ENCODE results near the gene GTPBP2. TPM values are rescaled to one million over a fixed set of nuclear protein-coding genes. Genes with fewer than 3 reads are reported as not detected.

GTPBP2 gene
- total RNA-seq, 1 experiment from 2014 or later: 59.4 TPM

DNA sequence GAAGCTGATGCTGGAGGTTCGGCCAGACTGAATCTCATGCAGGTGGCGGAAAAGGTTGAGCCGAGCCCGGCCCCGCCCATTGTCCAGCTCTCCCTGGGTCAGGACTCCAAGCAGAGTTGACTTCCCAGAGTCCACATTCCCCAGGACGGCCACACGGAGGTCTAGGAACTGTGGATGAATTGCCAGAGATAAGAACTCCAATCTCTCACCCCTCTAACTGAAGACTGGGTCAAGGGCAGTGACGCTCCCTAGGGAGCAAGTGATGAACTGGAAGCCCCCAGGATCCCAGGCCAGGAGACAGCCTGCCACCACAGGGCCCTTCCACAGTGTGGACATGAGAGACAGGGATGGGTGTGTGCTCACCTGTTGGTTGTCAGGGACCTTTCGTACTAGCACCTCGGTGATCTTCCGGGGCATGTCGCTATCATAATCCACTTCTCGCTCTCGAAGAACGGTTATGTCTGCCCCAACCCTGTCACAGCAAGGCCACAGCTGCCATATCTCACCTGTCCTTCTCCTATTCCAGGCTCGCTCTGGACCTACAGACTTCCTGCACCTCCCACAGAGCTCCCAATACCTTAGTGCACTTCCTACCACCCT, 3.6 kb downstream of the GTPBP2 start:
- peaks cover 3% of the 10 kb centered on the region for H3K36me3 ChIP-seq (ENCODE audit: control insufficient read depth, insufficient read depth, low read length)
- TF ChIP-seq, protein P1, sequence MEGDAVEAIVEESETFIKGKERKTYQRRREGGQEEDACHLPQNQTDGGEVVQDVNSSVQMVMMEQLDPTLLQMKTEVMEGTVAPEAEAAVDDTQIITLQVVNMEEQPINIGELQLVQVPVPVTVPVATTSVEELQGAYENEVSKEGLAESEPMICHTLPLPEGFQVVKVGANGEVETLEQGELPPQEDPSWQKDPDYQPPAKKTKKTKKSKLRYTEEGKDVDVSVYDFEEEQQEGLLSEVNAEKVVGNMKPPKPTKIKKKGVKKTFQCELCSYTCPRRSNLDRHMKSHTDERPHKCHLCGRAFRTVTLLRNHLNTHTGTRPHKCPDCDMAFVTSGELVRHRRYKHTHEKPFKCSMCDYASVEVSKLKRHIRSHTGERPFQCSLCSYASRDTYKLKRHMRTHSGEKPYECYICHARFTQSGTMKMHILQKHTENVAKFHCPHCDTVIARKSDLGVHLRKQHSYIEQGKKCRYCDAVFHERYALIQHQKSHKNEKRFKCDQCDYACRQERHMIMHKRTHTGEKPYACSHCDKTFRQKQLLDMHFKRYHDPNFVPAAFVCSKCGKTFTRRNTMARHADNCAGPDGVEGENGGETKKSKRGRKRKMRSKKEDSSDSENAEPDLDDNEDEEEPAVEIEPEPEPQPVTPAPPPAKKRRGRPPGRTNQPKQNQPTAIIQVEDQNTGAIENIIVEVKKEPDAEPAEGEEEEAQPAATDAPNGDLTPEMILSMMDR (IDR thresholded peaks at IDR 0.05): no peak
- TF ChIP-seq POLR2AphosphoS5 (IDR thresholded peaks at IDR 0.05; ENCODE audit: low read depth, low read length): no peak
- TF ChIP-seq, protein P2, sequence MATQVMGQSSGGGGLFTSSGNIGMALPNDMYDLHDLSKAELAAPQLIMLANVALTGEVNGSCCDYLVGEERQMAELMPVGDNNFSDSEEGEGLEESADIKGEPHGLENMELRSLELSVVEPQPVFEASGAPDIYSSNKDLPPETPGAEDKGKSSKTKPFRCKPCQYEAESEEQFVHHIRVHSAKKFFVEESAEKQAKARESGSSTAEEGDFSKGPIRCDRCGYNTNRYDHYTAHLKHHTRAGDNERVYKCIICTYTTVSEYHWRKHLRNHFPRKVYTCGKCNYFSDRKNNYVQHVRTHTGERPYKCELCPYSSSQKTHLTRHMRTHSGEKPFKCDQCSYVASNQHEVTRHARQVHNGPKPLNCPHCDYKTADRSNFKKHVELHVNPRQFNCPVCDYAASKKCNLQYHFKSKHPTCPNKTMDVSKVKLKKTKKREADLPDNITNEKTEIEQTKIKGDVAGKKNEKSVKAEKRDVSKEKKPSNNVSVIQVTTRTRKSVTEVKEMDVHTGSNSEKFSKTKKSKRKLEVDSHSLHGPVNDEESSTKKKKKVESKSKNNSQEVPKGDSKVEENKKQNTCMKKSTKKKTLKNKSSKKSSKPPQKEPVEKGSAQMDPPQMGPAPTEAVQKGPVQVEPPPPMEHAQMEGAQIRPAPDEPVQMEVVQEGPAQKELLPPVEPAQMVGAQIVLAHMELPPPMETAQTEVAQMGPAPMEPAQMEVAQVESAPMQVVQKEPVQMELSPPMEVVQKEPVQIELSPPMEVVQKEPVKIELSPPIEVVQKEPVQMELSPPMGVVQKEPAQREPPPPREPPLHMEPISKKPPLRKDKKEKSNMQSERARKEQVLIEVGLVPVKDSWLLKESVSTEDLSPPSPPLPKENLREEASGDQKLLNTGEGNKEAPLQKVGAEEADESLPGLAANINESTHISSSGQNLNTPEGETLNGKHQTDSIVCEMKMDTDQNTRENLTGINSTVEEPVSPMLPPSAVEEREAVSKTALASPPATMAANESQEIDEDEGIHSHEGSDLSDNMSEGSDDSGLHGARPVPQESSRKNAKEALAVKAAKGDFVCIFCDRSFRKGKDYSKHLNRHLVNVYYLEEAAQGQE (IDR thresholded peaks at IDR 0.05; ENCODE audit: insufficient read depth in 1 of 2, low read depth in 2 of 2, low read length in 1 of 2): no peak
- no peak for TF ChIP-seq TCF7L2 (IDR thresholded peaks at IDR 0.05; ENCODE audit: low read depth, low read length)
- TF ChIP-seq SIN3A (IDR thresholded peaks at IDR 0.05; ENCODE audit: borderline replicate concordance, insufficient read depth, low read depth, low read length): no peak
- no peak for DNase-seq (ENCODE audit: low read depth, low spot score)
- no TSS peak for BruUV-seq (replicated peaks)
- intact Hi-C loops (cut with micrococcal nuclease; ENCODE audit: unreplicated experiment): no loop called here
- peaks cover 16% of the 10 kb centered on the region for H3K4me1 ChIP-seq (ENCODE audit: control insufficient read depth, insufficient read depth, low read length)
- no peaks in the 10 kb centered on the region for H3K9me3 ChIP-seq (ENCODE audit: control insufficient read depth, insufficient read depth, low read depth, low read length)
- no peak overlapping the region for H3K27ac ChIP-seq (ENCODE audit: low read length)
- H3K4me3 ChIP-seq (ENCODE audit: low read depth in 2 of 2, low read length in 2 of 2): no peak overlapping the region
- ChIA-PET POLR2A (no interaction called here), CTCF (no interaction called here)
- no peak for ATAC-seq
- in situ Hi-C loops (cut with HindIII; ENCODE audit: low pct_unique_long_range_greater_than_20kb, low sequenced_read_pairs): no loop called here
- no peaks in the 10 kb centered on the region for H3K27me3 ChIP-seq (ENCODE audit: control insufficient read depth, insufficient read depth, low read length)

DNA sequence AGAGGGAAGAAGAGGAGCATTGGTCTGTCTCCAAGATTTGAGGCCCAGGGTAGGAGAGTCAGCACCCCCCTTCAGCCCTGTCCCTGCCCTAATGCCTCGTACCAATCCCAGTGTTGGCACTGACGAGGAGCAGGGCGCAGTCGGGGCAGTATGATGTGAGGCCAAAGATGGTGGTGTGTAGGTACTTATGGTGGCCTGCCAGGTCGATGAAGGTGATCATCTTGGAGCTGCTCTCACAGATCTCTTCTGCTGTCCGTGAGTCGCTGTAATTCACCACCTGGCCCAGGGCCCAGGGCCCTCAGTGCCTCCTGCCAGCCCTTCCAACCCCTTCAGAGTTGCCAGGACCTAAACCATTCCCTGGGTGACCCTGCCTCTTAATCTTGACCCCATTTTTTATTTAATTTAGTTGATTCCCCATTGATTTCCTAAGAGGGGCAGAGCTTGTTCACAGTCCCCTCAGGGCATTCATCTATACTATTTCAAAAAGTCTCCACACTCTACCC, 4.2 kb downstream of the GTPBP2 start:
- intact Hi-C loops (cut with micrococcal nuclease; ENCODE audit: unreplicated experiment) (no loop called here), in situ Hi-C loops (cut with HindIII; ENCODE audit: low pct_unique_long_range_greater_than_20kb, low sequenced_read_pairs) (no loop called here)
- POLR2A ChIA-PET: no interaction called here
- DNase-seq (ENCODE audit: low read depth, low spot score) (no peak), ATAC-seq (no peak)
- Histone ChIP-seq H3K36me3 (ENCODE audit: control insufficient read depth, insufficient read depth, low read length) (peaks cover 3% of the 10 kb centered on the region), H3K27ac (ENCODE audit: low read length) (no peak overlapping the region), H3K4me3 (ENCODE audit: low read depth in 2 of 2, low read length in 2 of 2) (no peak overlapping the region), H3K4me1 (ENCODE audit: control insufficient read depth, insufficient read depth, low read length) (peaks cover 11% of the 10 kb centered on the region), H3K9me3 (ENCODE audit: control insufficient read depth, insufficient read depth, low read depth, low read length) (no peaks in the 10 kb centered on the region), H3K27me3 (ENCODE audit: control insufficient read depth, insufficient read depth, low read length) (no peaks in the 10 kb centered on the region)
- TF ChIP-seq, protein P1 (IDR thresholded peaks at IDR 0.05): no peak
- TF ChIP-seq POLR2AphosphoS5 (IDR thresholded peaks at IDR 0.05; ENCODE audit: low read depth, low read length) (no peak), TCF7L2 (IDR thresholded peaks at IDR 0.05; ENCODE audit: low read depth, low read length) (no peak), SIN3A (IDR thresholded peaks at IDR 0.05; ENCODE audit: borderline replicate concordance, insufficient read depth, low read depth, low read length) (no peak)
- TF ChIP-seq, protein P2 (IDR thresholded peaks at IDR 0.05; ENCODE audit: insufficient read depth in 1 of 2, low read depth in 2 of 2, low read length in 1 of 2): no peak
- no TSS peak for BruUV-seq (replicated peaks)
- CTCF ChIA-PET: no interaction called here
